ENCODE data around the gene KISS1. TPM values are rescaled to one million over a fixed set of nuclear protein-coding genes. Genes with fewer than 3 reads are reported as not detected.
A peak's percentile ranks its signal among the peaks of the same experiment; 100 is the strongest.

Gene KISS1
- total RNA-seq, 6 experiments from 2014 or later, result 2.6 to 4.3 (median 3.6) TPM

- Mint-ChIP-seq H3K27me3 (ENCODE audit: insufficient read depth) (peaks cover 12% of the 10 kb centered on the region), H3K4me1 (ENCODE audit: low read depth) (peaks cover 18% of the 10 kb centered on the region), H3K36me3 (ENCODE audit: low read depth) (no peaks in the 10 kb centered on the region), H3K27ac (no peak overlapping the region), H3K4me3 (no peak overlapping the region), H3K9me3 (no peaks in the 10 kb centered on the region)
- TF ChIP-seq CTCF (IDR thresholded peaks at IDR 0.05), result 0 out of 2 replicates have a peak, but pooled peaks have one; percentile 57
- no peak for DNase-seq
Observed at GRCh38 chr1:204161609-204162493, 34.4 kb downstream of the KISS1 start.

GRCh38 chr1:204157962-204158361, 38.3 kb downstream of the KISS1 start:
- H3K4me1 Mint-ChIP-seq (ENCODE audit: low read depth), result peaks cover 9% of the 10 kb centered on the region

GRCh38 chr1:204155881-204156280, 40.4 kb downstream of the KISS1 start:
- Mint-ChIP-seq H3K27ac (no peak overlapping the region), H3K4me3 (no peak overlapping the region), H3K4me1 (ENCODE audit: low read depth) (no peaks in the 10 kb centered on the region), H3K36me3 (ENCODE audit: low read depth) (no peaks in the 10 kb centered on the region), H3K9me3 (no peaks in the 10 kb centered on the region), H3K27me3 (ENCODE audit: insufficient read depth) (peaks cover 26% of the 10 kb centered on the region)
- DNase-seq, result no peak
- no peak for TF ChIP-seq CTCF (IDR thresholded peaks at IDR 0.05)

More at GRCh38 chr1:204157962-204158361, 38.3 kb downstream of the KISS1 start:
- no peak for TF ChIP-seq CTCF (IDR thresholded peaks at IDR 0.05)
- H3K36me3 Mint-ChIP-seq (ENCODE audit: low read depth), result no peaks in the 10 kb centered on the region
- peaks cover 27% of the 10 kb centered on the region for H3K27me3 Mint-ChIP-seq (ENCODE audit: insufficient read depth)
- no peaks in the 10 kb centered on the region for H3K9me3 Mint-ChIP-seq
- H3K4me3 Mint-ChIP-seq, result no peak overlapping the region
- H3K27ac Mint-ChIP-seq, result no peak overlapping the region
- no peak for DNase-seq

- TF ChIP-seq CTCF (IDR thresholded peaks at IDR 0.05), result no peak
- Mint-ChIP-seq H3K27ac (no peak overlapping the region), H3K4me1 (ENCODE audit: low read depth) (no peaks in the 10 kb centered on the region), H3K9me3 (no peaks in the 10 kb centered on the region), H3K27me3 (ENCODE audit: insufficient read depth) (peaks cover 25% of the 10 kb centered on the region), H3K36me3 (ENCODE audit: low read depth) (no peaks in the 10 kb centered on the region), H3K4me3 (no peak overlapping the region)
- no peak for DNase-seq
Observed at GRCh38 chr1:204154568-204155255, 41.6 kb downstream of the KISS1 start.

GRCh38 chr1:204153667-204154066, 42.6 kb downstream of the KISS1 start:
- Mint-ChIP-seq H3K27me3 (ENCODE audit: insufficient read depth) (peaks cover 25% of the 10 kb centered on the region), H3K36me3 (ENCODE audit: low read depth) (no peaks in the 10 kb centered on the region), H3K27ac (no peak overlapping the region), H3K4me1 (ENCODE audit: low read depth) (no peaks in the 10 kb centered on the region), H3K9me3 (no peaks in the 10 kb centered on the region), H3K4me3 (no peak overlapping the region)
- no peak for DNase-seq
- no peak for TF ChIP-seq CTCF (IDR thresholded peaks at IDR 0.05)

Data from HFFc6 (cell line).